GM11168 (cell line): ENCODE results near the gene AZIN2.

Experiments
- in situ Hi-C: fragments of 300-500 bp; cut with MboI; formaldehyde crosslinking; loops from one replicate; pipeline ENCODE4 v1.12.0; 2022; ENCODE audit warnings: low sequenced_read_pairs; ENCODE audit not compliant: unreplicated experiment

AZIN2 gene

GRCh38 chr1:33168556-33169289 lies 87.8 kb downstream of the AZIN2 start:
- in situ Hi-C loops: no loop called here

- in situ Hi-C loops: no loop called here
Measured at GRCh38 chr1:33169290-33170055, 88.5 kb downstream of the AZIN2 start.
